Activated T-cell treated with anti-CD3 and anti-CD28 coated beads, Interleukin-2, amount 50 U/mL, for 1 hour (primary cell): ENCODE results near the gene WWOX.

ENCODE experiments used
- DNase-seq: peaks from one replicate; pipeline ENCODE4 v3.0.0-alpha.2; 2020

WWOX gene

GRCh38 chr16:78552106-78552675 is 452.7 kb downstream of the WWOX start:
- DNase-seq, result no peak

- DNase-seq, result no peak
Measured at GRCh38 chr16:78552716-78553115, 453.3 kb downstream of the WWOX start.

- DNase-seq, result no peak
Measured at GRCh38 chr16:78553268-78554039, 454.0 kb downstream of the WWOX start.

- no peak for DNase-seq
Measured at GRCh38 chr16:78556421-78556820, 457.0 kb downstream of the WWOX start.

- DNase-seq, result no peak
Measured at GRCh38 chr16:78560997-78561396, 461.5 kb downstream of the WWOX start.

GRCh38 chr16:78562111-78562510 is 462.7 kb downstream of the WWOX start:
- no peak for DNase-seq

- no peak for DNase-seq
Measured at GRCh38 chr16:78562650-78563049, 463.2 kb downstream of the WWOX start.

- DNase-seq, result no peak
Measured at GRCh38 chr16:78563905-78564304, 464.5 kb downstream of the WWOX start.

GRCh38 chr16:78566397-78567073 is 467.1 kb downstream of the WWOX start:
- no peak for DNase-seq

- DNase-seq, result no peak
Measured at GRCh38 chr16:78570399-78571141, 471.1 kb downstream of the WWOX start.

GRCh38 chr16:78571434-78571833 is 472.0 kb downstream of the WWOX start:
- no peak for DNase-seq

GRCh38 chr16:78571898-78572358 is 472.5 kb downstream of the WWOX start:
- no peak for DNase-seq

GRCh38 chr16:78574571-78574970 is 475.1 kb downstream of the WWOX start:
- DNase-seq, result no peak

GRCh38 chr16:78576941-78577340 is 477.5 kb downstream of the WWOX start:
- DNase-seq, result no peak

GRCh38 chr16:78577630-78578029 is 478.2 kb downstream of the WWOX start:
- no peak for DNase-seq

GRCh38 chr16:78579020-78579419 is 479.6 kb downstream of the WWOX start:
- DNase-seq, result no peak

- DNase-seq, result no peak
Measured at GRCh38 chr16:78583441-78583840, 484.0 kb downstream of the WWOX start.

GRCh38 chr16:78584213-78584860 is 484.9 kb downstream of the WWOX start:
- DNase-seq, result no peak

GRCh38 chr16:78584991-78585390 is 485.5 kb downstream of the WWOX start:
- DNase-seq, result no peak

- no peak for DNase-seq
Measured at GRCh38 chr16:78589331-78589730, 489.9 kb downstream of the WWOX start.

- DNase-seq, result no peak
Measured at GRCh38 chr16:78591682-78592103, 492.2 kb downstream of the WWOX start.

GRCh38 chr16:78592111-78592510 is 492.7 kb downstream of the WWOX start:
- DNase-seq, result no peak

- no peak for DNase-seq
Measured at GRCh38 chr16:78593352-78593751, 493.9 kb downstream of the WWOX start.
